KMS-11 (cell line): ENCODE data around the gene ART3.

ENCODE experiments used
- H2AFZ ChIP-seq: fragments of 200-600 bp; sonication (generic); 2 replicates; pipeline ENCODE4 v1.6.1; 2016; ENCODE audit warnings: antibody characterized with exemption, mixed run types, low read depth
- H3K27ac ChIP-seq: fragments of 200-600 bp; sonication (generic); 2 replicates; pipeline ENCODE4 v1.6.1; 2016; ENCODE audit warnings: mild to moderate bottlenecking, mixed run types
- H3K27me3 ChIP-seq: fragments of 200-600 bp; sonication (generic); 2 replicates; pipeline ENCODE4 v1.6.1; 2017; ENCODE audit warnings: mild to moderate bottlenecking, low read depth, mixed run types, moderate library complexity; ENCODE audit not compliant: insufficient read depth
- H3K36me3 ChIP-seq: fragments of 200-600 bp; sonication (generic); 2 replicates; pipeline ENCODE4 v1.6.1; 2017; ENCODE audit warnings: mild to moderate bottlenecking, mixed run types; ENCODE audit not compliant: insufficient read depth
- H3K4me1 ChIP-seq: fragments of 200-600 bp; sonication (generic); 2 replicates; pipeline ENCODE4 v1.6.1; 2016; ENCODE audit warnings: mild to moderate bottlenecking, low read depth, mixed run types; ENCODE audit not compliant: poor library complexity, severe bottlenecking
- H3K4me2 ChIP-seq: fragments of 200-600 bp; sonication (generic); 2 replicates; pipeline ENCODE4 v1.7.0; 2016; ENCODE audit warnings: mild to moderate bottlenecking, mixed run types
- H3K4me3 ChIP-seq: fragments of 200-600 bp; sonication (generic); IDR thresholded peaks from 2 replicates; pipeline ENCODE4 v1.6.1; 2017; ENCODE audit warnings: low read depth, low read length, mixed read lengths; ENCODE audit not compliant: insufficient read depth
- H3K79me2 ChIP-seq: fragments of 200-600 bp; sonication (generic); 2 replicates; pipeline ENCODE4 v1.6.1; 2016; ENCODE audit warnings: low read depth, mixed run types; ENCODE audit not compliant: insufficient read depth
- H3K9ac ChIP-seq: fragments of 200-600 bp; sonication (generic); 2 replicates; pipeline ENCODE4 v1.6.1; 2016; ENCODE audit warnings: mild to moderate bottlenecking, mixed run types
- H4K20me1 ChIP-seq: fragments of 200-600 bp; sonication (generic); 2 replicates; pipeline ENCODE4 v1.6.1; 2016; ENCODE audit warnings: mild to moderate bottlenecking, mixed run types; ENCODE audit not compliant: insufficient read depth
- TF ChIP-seq, protein P1 (sequence below): fragments of 200-600 bp; sonication (generic); conservative IDR thresholded peaks from 2 replicates; pipeline ENCODE4 v1.6.1; 2017; ENCODE audit warnings: low read depth, mild to moderate bottlenecking, antibody characterized with exemption, low read length, moderate library complexity, mixed read lengths

ART3 gene

DNA sequence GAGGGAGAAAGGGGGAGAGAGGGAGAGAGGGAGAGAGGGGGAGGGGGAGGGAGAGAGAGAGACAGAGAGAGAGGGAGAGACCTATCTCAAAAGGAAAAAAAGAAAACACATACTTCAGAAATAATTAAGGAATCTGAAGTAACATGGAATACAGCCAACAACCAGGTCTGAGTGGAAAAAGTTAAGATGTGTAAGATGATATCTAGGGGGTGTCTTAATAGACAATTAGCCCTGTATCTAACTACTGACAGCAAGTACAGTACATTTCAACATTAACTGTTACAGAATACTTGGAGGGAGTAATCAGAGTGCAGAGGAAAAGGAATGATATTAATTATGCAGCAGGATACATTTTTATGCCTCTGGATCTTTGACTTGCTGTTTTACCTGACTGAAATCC is 51.3 kb downstream of the ART3 start:
- Histone ChIP-seq H3K27ac (no peak overlapping the region), H3K4me1 (no peaks in the 10 kb centered on the region), H3K4me3 (no peak overlapping the region), H4K20me1 (no peaks in the 10 kb centered on the region), H2AFZ (no peak overlapping the region), H3K36me3 (peaks cover 18% of the 10 kb centered on the region), H3K4me2 (no peak overlapping the region), H3K9ac (no peak overlapping the region), H3K27me3 (no peaks in the 10 kb centered on the region), H3K79me2 (no peaks in the 10 kb centered on the region)
- TF ChIP-seq, protein P1, sequence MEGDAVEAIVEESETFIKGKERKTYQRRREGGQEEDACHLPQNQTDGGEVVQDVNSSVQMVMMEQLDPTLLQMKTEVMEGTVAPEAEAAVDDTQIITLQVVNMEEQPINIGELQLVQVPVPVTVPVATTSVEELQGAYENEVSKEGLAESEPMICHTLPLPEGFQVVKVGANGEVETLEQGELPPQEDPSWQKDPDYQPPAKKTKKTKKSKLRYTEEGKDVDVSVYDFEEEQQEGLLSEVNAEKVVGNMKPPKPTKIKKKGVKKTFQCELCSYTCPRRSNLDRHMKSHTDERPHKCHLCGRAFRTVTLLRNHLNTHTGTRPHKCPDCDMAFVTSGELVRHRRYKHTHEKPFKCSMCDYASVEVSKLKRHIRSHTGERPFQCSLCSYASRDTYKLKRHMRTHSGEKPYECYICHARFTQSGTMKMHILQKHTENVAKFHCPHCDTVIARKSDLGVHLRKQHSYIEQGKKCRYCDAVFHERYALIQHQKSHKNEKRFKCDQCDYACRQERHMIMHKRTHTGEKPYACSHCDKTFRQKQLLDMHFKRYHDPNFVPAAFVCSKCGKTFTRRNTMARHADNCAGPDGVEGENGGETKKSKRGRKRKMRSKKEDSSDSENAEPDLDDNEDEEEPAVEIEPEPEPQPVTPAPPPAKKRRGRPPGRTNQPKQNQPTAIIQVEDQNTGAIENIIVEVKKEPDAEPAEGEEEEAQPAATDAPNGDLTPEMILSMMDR = no peak

DNA sequence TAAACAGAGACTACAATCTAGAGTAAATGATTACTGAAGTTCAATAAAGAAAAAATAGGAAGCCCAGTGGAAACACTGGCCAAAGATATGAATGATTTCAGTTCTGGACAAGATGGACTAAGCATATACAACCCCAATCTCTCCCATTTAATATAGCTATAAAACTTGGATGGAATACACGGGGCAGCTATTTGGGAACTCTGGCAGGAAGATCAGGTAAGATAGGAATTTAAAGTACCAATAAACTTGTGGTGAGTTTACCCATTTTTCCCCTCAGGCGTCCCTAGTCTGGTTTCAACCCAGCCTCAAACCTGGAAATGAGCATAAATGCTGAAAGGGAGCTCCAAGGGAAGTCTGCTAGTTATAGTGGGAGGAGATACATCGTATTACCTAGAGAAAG is 53.2 kb downstream of the ART3 start:
- H3K4me3 ChIP-seq = no peak overlapping the region
- H3K36me3 ChIP-seq = peaks cover 10% of the 10 kb centered on the region
- TF ChIP-seq, protein P1 = no peak

DNA sequence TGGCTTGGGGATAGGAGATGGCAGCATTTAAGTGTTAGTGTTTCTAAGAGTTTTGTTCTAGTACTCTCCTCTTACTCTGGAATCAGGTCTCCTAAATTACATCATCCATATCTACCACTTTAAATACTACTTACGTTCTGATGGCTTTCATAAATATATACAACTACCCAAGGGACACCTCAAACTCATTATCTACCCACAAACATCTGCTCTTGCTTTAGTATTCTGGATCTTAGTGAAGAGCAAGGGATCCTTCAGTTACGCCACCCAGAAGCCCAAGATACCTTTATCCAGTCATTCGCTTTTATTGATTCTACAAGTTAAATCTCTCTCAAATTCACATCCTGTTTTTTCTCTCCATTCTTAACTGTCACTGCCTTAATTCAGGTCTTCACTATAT is 66.7 kb downstream of the ART3 start:
- no peak overlapping the region for H3K4me2 ChIP-seq

More for the DNA sequence above, 53.2 kb downstream of the ART3 start:
- no peaks in the 10 kb centered on the region for H3K27me3 ChIP-seq
- no peak overlapping the region for H3K9ac ChIP-seq
- no peaks in the 10 kb centered on the region for H4K20me1 ChIP-seq
- no peak overlapping the region for H3K27ac ChIP-seq
- no peaks in the 10 kb centered on the region for H3K4me1 ChIP-seq
- H2AFZ ChIP-seq = no peak overlapping the region
- H3K79me2 ChIP-seq = no peaks in the 10 kb centered on the region
- no peak overlapping the region for H3K4me2 ChIP-seq

DNA sequence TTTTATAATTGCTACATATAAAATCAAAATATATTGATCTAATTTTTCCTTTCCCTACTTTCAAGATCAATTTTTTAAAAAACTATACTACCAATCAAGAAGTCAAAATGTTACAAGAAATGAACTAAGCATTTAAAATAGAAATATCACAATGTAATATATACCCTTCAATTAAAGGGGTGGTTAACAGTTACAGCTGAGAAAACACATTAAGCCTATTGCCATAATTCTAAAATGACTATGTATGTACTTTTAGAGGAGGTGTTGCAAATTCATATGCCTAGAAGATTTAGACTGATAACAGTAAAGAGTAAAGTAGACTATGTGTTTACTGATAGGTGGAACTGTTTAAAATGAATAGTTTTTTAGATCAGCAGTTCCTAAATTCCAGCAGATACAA is 70.0 kb downstream of the ART3 start:
- Histone ChIP-seq H3K79me2 (peaks cover 55% of the 10 kb centered on the region), H3K4me2 (no peak overlapping the region), H3K9ac (no peak overlapping the region), H4K20me1 (peaks cover 9% of the 10 kb centered on the region; the same call in 1 of the 2 replicates), H3K36me3 (0 out of 2 replicates have a peak, but pooled peaks cover 3% of the 10 kb centered on the region), H2AFZ (no peak overlapping the region), H3K27me3 (no peaks in the 10 kb centered on the region), H3K4me1 (peaks cover 25% of the 10 kb centered on the region), H3K4me3 (no peak overlapping the region), H3K27ac (no peak overlapping the region)
- TF ChIP-seq, protein P1 = no peak

More for the DNA sequence above, 66.7 kb downstream of the ART3 start:
- Histone ChIP-seq H3K79me2 (peaks cover 24% of the 10 kb centered on the region), H3K27ac (no peak overlapping the region), H3K4me1 (peaks cover 8% of the 10 kb centered on the region), H3K4me3 (no peak overlapping the region), H3K27me3 (no peaks in the 10 kb centered on the region), H4K20me1 (peaks cover 3% of the 10 kb centered on the region; the same call in 1 of the 2 replicates), H2AFZ (no peak overlapping the region), H3K36me3 (peaks cover 3% of the 10 kb centered on the region; the same call in 1 of the 2 replicates), H3K9ac (no peak overlapping the region)
- TF ChIP-seq, protein P1 = no peak
